HepG2 (cell line): ENCODE data around the gene GIMAP4.

Source experiments
- CEBPB ChIP-seq: IDR thresholded peaks from 2 replicates; pipeline ENCODE4 v1.6.1; 2011; ENCODE audit warnings: low read depth, low read length, improper control_type of control experiment, borderline replicate concordance
- HNRNPL ChIP-seq: fragments of 200-400 bp; formaldehyde crosslinking; IDR thresholded peaks from 2 replicates; pipeline ENCODE4 v1.6.1; 2017; ENCODE audit warnings: mild to moderate bottlenecking, low read depth, low read length
- MEIS2 ChIP-seq: sonication (generic); formaldehyde crosslinking; IDR thresholded peaks from 2 replicates; pipeline ENCODE4 v1.9.0; 2021; ENCODE audit warnings: mild to moderate bottlenecking, missing genetic modification reagents
- MYNN ChIP-seq: sonication (generic); formaldehyde crosslinking; IDR thresholded peaks from 2 replicates; pipeline ENCODE4 v1.4.0; 2020; ENCODE audit warnings: mild to moderate bottlenecking, low read depth, missing genetic modification reagents
- NFE2L1 ChIP-seq: sonication (generic); formaldehyde crosslinking; IDR thresholded peaks from 2 replicates; pipeline ENCODE4 v1.4.0; 2020; ENCODE audit warnings: missing genetic modification reagents, mild to moderate bottlenecking, borderline replicate concordance
- NR1H2 ChIP-seq: sonication (generic); formaldehyde crosslinking; IDR thresholded peaks from 2 replicates; pipeline ENCODE4 v1.8.1; 2022; ENCODE audit warnings: low read depth, missing genetic modification reagents, borderline replicate concordance
- ZNF24 ChIP-seq: fragments of 450-650 bp; IDR thresholded peaks from 2 replicates; pipeline ENCODE4 v1.6.1; 2017; ENCODE audit warnings: antibody characterized with exemption, mild to moderate bottlenecking
- TF ChIP-seq, protein P1 (sequence below): sonication (generic); formaldehyde crosslinking; IDR thresholded peaks from 2 replicates; pipeline ENCODE4 v1.5.0; 2020; ENCODE audit warnings: mild to moderate bottlenecking, missing genetic modification reagents, moderate library complexity
- TF ChIP-seq, protein P2 (sequence below): sonication (generic); formaldehyde crosslinking; IDR thresholded peaks from 2 replicates; pipeline ENCODE4 v1.4.0; 2020; ENCODE audit warnings: missing genetic modification reagents

DNA sequence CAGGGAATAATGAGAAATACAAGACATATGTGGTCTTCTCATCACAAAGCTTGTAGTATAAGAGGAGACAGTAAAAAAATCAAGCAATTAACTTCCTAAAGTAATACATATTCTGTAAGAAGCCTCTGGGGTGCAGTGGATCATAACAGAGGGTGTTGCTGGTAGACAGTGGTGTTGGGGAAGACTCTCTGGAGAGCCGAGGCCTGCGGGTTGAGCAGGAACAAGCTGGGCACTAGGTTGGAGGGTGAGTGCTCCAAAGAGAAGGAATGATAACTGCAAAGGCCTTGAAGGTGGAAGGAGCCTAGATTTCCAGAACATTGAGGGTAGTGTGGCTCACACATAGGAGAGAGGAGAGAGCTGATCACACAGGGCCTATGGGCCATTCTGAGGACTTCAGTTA lies 1.5 kb downstream of the GIMAP4 start:
- TF ChIP-seq ZNF24 (no peak), HNRNPL (no peak), NR1H2 (CRISPR knock-in tag) (no peak), MYNN (CRISPR knock-in tag) (no peak), NFE2L1 (no peak), MEIS2 (no peak), CEBPB (no peak)
- TF ChIP-seq, protein P1, sequence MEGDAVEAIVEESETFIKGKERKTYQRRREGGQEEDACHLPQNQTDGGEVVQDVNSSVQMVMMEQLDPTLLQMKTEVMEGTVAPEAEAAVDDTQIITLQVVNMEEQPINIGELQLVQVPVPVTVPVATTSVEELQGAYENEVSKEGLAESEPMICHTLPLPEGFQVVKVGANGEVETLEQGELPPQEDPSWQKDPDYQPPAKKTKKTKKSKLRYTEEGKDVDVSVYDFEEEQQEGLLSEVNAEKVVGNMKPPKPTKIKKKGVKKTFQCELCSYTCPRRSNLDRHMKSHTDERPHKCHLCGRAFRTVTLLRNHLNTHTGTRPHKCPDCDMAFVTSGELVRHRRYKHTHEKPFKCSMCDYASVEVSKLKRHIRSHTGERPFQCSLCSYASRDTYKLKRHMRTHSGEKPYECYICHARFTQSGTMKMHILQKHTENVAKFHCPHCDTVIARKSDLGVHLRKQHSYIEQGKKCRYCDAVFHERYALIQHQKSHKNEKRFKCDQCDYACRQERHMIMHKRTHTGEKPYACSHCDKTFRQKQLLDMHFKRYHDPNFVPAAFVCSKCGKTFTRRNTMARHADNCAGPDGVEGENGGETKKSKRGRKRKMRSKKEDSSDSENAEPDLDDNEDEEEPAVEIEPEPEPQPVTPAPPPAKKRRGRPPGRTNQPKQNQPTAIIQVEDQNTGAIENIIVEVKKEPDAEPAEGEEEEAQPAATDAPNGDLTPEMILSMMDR (CRISPR knock-in tag): no peak
- TF ChIP-seq, protein P2, sequence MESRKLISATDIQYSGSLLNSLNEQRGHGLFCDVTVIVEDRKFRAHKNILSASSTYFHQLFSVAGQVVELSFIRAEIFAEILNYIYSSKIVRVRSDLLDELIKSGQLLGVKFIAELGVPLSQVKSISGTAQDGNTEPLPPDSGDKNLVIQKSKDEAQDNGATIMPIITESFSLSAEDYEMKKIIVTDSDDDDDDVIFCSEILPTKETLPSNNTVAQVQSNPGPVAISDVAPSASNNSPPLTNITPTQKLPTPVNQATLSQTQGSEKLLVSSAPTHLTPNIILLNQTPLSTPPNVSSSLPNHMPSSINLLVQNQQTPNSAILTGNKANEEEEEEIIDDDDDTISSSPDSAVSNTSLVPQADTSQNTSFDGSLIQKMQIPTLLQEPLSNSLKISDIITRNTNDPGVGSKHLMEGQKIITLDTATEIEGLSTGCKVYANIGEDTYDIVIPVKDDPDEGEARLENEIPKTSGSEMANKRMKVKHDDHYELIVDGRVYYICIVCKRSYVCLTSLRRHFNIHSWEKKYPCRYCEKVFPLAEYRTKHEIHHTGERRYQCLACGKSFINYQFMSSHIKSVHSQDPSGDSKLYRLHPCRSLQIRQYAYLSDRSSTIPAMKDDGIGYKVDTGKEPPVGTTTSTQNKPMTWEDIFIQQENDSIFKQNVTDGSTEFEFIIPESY (CRISPR knock-in tag): no peak
